Muscle layer of colon (tissue), 2 donors: ENCODE measurements around the gene CKS1B.
A peak's percentile ranks its signal among the peaks of the same experiment; 100 is the strongest.

Experiments used
- H3K27ac ChIP-seq: one replicate; pipeline ENCODE4 v1.7.0; 2013; ENCODE audit warnings: low read depth, mild to moderate bottlenecking, low read length, moderate library complexity
- H3K27me3 ChIP-seq, 2 donors: one replicate each; pipeline ENCODE4 v1.7.0; 2013; ENCODE audit warnings: low read length in 2 of 2, mild to moderate bottlenecking in 2 of 2; ENCODE audit not compliant: insufficient read depth in 2 of 2, control insufficient read depth in 1 of 2
- H3K36me3 ChIP-seq: one replicate; pipeline ENCODE4 v1.7.0; 2013; ENCODE audit warnings: mild to moderate bottlenecking, low read length; ENCODE audit not compliant: insufficient read depth
- H3K4me1 ChIP-seq: one replicate; pipeline ENCODE4 v1.7.0; 2013; ENCODE audit warnings: mild to moderate bottlenecking, low read length; ENCODE audit not compliant: insufficient read depth
- H3K4me3 ChIP-seq, 2 donors: one replicate each; pipeline ENCODE4 v1.7.0; 2013; ENCODE audit warnings: low read length in 2 of 2, low read depth in 1 of 2, mild to moderate bottlenecking in 1 of 2, moderate library complexity in 1 of 2
- H3K9ac ChIP-seq: one replicate; pipeline ENCODE4 v1.7.0; 2013; ENCODE audit warnings: low read length
- H3K9me3 ChIP-seq: one replicate; pipeline ENCODE4 v1.7.0; 2013; ENCODE audit warnings: mild to moderate bottlenecking, low read length
- donor health status: abdominal sarcoma.
- donor health status: Adenocarcinoma of cecum.

CKS1B gene

GRCh38 chr1:154959426-154959780 is 15.1 kb upstream of the CKS1B start:
- Histone ChIP-seq H3K9me3 (no peaks in the 10 kb centered on the region), H3K9ac (no peak overlapping the region), H3K27me3 (no peaks in the 10 kb centered on the region), H3K27ac (no peak overlapping the region), H3K36me3 (peaks cover 36% of the 10 kb centered on the region), H3K4me1 (peaks cover 44% of the 10 kb centered on the region), H3K4me3 (no peak overlapping the region)

DNA sequence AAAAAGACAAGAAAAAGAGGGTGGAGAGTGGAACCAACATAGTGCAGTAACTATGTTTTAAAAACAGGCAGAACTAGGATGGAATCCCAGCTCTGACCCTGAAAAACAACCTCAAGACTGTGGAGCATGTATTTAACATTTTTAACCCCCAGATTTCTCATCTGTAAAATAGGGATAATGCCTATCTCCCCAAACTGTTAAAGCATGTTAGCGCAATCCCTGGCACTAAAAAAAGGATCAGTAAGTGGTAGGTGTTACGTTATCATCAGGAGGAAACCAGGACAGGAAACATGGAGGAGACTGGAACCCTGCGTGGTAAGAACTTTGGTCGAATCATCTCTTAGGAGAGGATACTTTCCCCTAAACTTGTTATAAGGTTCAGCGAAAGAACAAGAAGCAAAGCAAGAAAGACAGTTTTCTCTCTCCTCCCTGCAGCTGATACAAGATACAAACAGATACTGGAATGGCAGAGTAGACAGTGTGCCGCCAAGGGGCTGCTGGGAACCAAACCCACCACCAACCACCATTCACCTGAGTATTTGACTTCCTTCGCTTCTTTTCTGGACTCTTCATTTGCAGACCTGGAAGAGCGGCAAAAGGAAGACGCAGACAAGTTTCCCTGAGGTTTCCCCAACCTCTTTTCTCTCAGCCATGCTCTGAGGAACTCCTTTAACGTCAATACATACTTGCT is 13.9 kb upstream of the CKS1B start:
- peaks cover 32% of the 10 kb centered on the region for H3K4me1 ChIP-seq
- H3K4me3 ChIP-seq: peak overlapping the region; percentile 63 to 67
- H3K9me3 ChIP-seq: no peaks in the 10 kb centered on the region
- H3K27ac ChIP-seq: peak overlapping the region; percentile 80
- H3K9ac ChIP-seq: peak overlapping the region; percentile 76
- H3K36me3 ChIP-seq: peaks cover 47% of the 10 kb centered on the region
- H3K27me3 ChIP-seq: no peaks in the 10 kb centered on the region

DNA sequence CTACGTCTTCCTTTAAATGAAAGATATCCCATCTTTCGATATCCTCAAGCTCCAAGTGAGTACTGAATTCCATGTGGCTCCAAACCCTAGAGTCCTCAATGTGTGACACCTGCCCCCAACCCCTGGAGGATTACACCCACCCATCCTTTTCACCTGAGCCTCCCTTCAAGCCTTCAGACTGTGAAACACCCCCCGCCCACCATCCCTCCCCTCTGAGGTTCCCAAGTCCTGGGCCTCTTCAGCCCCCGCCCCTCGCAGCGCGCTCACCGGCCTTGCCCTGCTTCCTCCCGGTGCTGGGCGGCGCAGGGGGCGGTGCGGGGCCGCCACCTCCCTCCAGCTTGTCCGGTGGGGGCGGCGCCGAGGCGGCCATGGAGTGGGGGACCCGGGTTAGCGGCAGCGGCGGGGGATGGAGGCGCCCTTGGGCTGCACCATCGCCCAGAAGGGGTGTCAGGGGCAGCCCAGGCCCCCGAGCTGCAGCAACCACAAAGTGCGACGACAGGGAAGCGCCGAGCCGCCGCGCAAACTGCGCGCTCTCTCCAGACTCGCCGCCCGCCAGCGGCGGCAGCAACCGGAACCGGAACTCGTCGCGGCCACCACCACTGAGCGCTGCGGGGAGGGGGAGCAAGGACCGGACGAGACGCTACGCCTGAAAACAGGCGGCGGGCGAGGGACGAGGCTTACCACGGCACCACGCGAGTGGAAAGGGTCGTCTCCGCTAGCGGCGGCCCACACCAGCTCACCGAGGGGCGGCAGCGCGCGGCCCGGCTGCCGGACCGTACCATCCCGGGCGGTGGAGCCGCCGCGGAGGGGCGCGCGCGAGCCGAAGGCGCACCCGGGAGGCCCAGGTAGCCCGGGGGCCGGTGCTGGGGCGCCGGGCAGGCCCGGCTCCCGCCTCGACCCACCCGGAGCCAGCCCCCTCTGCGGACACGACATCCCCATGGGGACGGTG is 13.0 kb upstream of the CKS1B start, which contains the start of gene PYGO2:
Gene PYGO2, minus strand, starts transcription at position 576 of the 949 bp plus-strand sequence. Its CDS starts 206 bp downstream, at position 370.
- H3K4me3 ChIP-seq: peak within 1 kb of the TSS; percentile 63 to 67
- H3K27me3 ChIP-seq: no peaks in the 10 kb centered on the region
- H3K9me3 ChIP-seq: no peaks in the 10 kb centered on the region
- peak within 1 kb of the TSS; percentile 76 for H3K9ac ChIP-seq
- H3K4me1 ChIP-seq: peaks cover 30% of the 10 kb centered on the region
- H3K27ac ChIP-seq: peak within 1 kb of the TSS; percentile 80
- H3K36me3 ChIP-seq: peaks cover 56% of the 10 kb centered on the region

DNA sequence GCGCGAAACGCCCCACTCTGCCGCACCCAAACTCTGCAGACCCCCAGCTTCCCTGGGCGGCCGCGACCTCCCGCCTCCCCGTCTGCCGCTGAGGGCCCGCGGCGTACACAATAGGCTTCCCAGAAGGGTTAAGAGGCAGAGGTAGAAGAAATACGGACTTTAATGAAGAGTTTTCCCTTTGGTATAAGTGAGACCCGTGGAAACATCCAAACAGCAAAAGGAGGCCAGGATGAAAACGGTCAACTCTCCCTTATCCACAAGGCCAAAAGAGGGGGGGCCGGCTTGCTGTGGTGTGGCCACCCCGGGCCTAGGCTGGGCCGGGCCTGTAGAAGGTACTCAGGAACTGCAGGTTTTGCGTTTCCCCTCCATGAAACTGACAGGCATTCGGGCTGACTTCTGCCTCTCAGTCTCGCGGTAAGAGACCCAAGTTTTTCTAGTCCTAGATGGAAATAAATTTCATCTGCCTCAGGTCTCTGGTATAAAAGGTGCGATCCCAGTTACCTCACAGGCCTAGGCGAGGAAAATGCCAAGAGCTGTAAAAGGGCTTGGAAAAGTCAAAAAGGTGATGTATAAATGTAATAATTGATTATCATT is 12.2 kb upstream of the CKS1B start:
- peak overlapping the region; percentile 63 for H3K9ac ChIP-seq
- peak overlapping the region; percentile 80 for H3K27ac ChIP-seq
- no peaks in the 10 kb centered on the region for H3K9me3 ChIP-seq
- H3K4me3 ChIP-seq: peak overlapping the region; percentile 63 to 67
- peaks cover 64% of the 10 kb centered on the region for H3K36me3 ChIP-seq
- no peaks in the 10 kb centered on the region for H3K27me3 ChIP-seq
- peaks cover 23% of the 10 kb centered on the region for H3K4me1 ChIP-seq

DNA sequence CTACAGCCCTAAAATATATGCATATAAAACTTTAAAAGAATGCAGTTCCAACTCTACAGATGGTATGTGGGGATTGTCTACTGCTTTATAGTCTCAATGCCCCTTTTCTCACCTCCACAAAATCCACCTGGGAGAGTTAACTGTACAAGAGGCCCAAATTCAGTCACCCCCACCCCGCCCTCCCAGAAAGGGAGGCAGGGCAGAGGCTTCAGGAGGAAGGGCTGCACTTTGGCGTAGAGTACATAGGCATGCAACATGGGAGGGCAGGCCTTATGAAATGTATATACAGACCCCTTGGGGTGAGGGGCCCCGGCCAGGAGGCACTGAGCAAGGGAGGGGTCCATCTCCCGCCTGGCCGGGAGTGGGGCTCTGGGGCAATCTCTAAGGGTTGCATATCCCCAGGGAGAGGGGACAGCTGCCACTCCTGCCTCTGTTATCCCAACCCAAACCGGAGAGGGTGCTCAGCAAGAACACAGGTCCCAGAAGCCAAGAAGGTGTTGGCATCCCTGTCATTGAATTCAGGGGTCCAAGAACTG is 11.6 kb upstream of the CKS1B start:
- Histone ChIP-seq H3K36me3 (peaks cover 68% of the 10 kb centered on the region), H3K4me3 (peak overlapping the region in 1 of 2 donors; percentile 63), H3K4me1 (peaks cover 21% of the 10 kb centered on the region)

GRCh38 chr1:154963643-154964042 is 10.8 kb upstream of the CKS1B start:
- Histone ChIP-seq H3K36me3 (peaks cover 68% of the 10 kb centered on the region), H3K27me3 (no peaks in the 10 kb centered on the region), H3K4me3 (no peak overlapping the region), H3K27ac (no peak overlapping the region), H3K9ac (no peak overlapping the region), H3K9me3 (no peaks in the 10 kb centered on the region), H3K4me1 (peaks cover 23% of the 10 kb centered on the region)

More for the DNA sequence above, 11.6 kb upstream of the CKS1B start:
- H3K27ac ChIP-seq: peak overlapping the region; percentile 80
- no peaks in the 10 kb centered on the region for H3K9me3 ChIP-seq
- H3K27me3 ChIP-seq: no peaks in the 10 kb centered on the region
- H3K9ac ChIP-seq: peak overlapping the region; percentile 63

DNA sequence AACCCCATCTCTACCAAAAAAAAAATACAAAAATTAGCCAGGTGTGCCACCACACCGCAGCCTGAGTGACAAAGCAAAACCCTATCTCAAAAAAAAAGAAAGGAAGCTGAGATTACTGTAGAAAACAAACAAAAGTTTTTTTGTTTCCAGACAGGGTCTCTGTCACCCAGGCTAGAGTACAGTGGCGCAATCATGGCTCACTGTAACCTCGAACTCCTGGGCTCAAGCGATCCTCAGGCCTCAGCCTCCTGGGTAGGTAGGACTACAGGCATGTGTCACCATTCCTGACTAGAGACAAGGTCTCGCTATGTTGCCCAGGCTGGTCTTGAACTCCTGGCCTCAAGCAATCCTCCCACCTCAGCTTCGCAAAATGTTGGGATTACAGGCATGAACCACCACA is 10.1 kb upstream of the CKS1B start:
- Histone ChIP-seq H3K36me3 (peaks cover 63% of the 10 kb centered on the region), H3K9me3 (no peaks in the 10 kb centered on the region), H3K4me3 (no peak overlapping the region), H3K9ac (no peak overlapping the region), H3K27ac (no peak overlapping the region), H3K27me3 (no peaks in the 10 kb centered on the region), H3K4me1 (peaks cover 30% of the 10 kb centered on the region)

DNA sequence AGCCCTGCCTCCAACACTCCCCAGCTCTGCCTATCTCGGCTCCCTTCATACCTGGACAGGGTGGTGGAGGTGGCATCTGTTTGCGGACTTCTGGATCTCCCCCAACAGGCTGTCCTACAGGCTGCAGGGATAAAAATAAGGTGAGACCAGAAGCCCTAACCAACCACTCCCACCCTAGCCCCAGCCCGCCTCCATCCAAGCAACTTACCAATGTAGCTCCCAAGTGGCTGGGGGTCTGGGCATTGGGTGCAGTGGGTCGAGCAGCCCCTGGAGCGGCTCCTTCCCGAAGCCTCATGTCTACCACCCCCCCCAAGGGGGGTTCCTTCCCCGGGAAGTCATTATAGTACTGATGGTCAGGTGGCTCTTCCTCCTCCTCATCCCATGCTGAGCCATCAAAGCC is 8.4 kb upstream of the CKS1B start:
- Histone ChIP-seq H3K9me3 (no peaks in the 10 kb centered on the region), H3K27ac (no peak overlapping the region), H3K27me3 (no peaks in the 10 kb centered on the region), H3K4me3 (no peak overlapping the region), H3K36me3 (peaks cover 59% of the 10 kb centered on the region), H3K9ac (no peak overlapping the region), H3K4me1 (peaks cover 36% of the 10 kb centered on the region)

DNA sequence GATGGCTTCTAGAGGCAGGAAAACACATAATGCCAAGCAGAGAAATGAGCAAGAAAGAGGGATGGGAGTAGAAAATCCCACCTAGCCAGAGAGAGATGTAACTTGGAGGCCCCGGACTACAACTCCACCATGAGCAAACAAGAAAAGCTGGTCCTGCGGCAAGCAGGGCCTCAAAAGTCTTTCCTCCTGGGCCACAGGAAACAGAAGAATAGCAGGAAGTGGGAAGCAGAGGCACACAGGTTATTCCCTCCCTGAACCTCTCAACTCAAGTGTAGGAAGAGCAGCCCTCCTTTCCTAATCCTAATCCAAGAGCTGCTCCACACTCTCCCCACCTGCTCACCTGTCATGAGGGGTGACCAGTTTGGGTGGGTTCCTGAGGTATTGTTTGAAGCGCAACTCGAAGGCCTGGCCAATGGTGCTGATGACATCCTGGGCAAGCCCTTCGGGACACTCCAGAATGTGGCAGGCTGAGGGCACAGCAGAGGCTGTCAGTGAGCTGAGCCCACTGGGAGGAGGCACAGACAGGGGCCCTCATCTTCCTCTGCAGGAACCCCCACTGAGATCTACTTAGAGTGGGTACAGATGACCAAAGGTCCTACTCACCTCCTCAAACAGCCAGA is 7.0 kb upstream of the CKS1B start:
- Histone ChIP-seq H3K27ac (peak overlapping the region; percentile 23), H3K27me3 (no peaks in the 10 kb centered on the region), H3K9me3 (no peaks in the 10 kb centered on the region), H3K36me3 (peaks cover 59% of the 10 kb centered on the region), H3K4me1 (peaks cover 45% of the 10 kb centered on the region), H3K9ac (no peak overlapping the region), H3K4me3 (no peak overlapping the region)

GRCh38 chr1:154968731-154969130 is 5.8 kb upstream of the CKS1B start:
- peak overlapping the region; percentile 49 for H3K9ac ChIP-seq
- H3K4me1 ChIP-seq: peaks cover 43% of the 10 kb centered on the region
- H3K27me3 ChIP-seq: no peaks in the 10 kb centered on the region
- no peak overlapping the region for H3K4me3 ChIP-seq
- H3K27ac ChIP-seq: no peak overlapping the region
- peaks cover 50% of the 10 kb centered on the region for H3K36me3 ChIP-seq
- no peaks in the 10 kb centered on the region for H3K9me3 ChIP-seq

DNA sequence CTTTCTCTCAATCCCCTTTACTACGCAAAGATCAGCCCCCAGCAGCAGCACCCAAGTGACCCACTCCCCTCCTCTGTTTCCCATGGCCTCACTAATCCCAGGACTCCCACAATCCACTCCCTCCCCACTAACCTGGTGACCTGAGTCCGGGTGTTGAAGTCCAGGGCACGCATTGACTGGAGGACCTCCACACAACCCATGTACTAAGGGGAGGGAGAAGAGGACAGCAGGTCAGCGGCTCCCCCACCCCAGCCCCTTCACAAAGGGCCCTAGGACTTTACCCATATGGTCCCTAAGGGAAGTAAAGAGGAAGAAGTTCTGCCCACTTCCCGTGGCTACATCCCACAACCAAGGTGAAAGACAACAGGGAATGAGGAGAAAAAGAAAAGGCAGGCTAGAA is 5.2 kb upstream of the CKS1B start:
- Histone ChIP-seq H3K27ac (peak overlapping the region; percentile 87), H3K36me3 (peaks cover 45% of the 10 kb centered on the region), H3K9ac (peak overlapping the region; percentile 49), H3K4me1 (peaks cover 43% of the 10 kb centered on the region), H3K9me3 (no peaks in the 10 kb centered on the region), H3K4me3 (peak overlapping the region; percentile 0 to 65), H3K27me3 (no peaks in the 10 kb centered on the region)
